DOHH2 (cell line): ENCODE data around the gene FAM184A.

Source experiments
- H3F3A ChIP-seq: fragments of 200-600 bp; sonication (generic), shearing (Covaris generic); 2 replicates; pipeline ENCODE4 v1.6.0; 2016; ENCODE audit warnings: antibody characterized with exemption, mild to moderate bottlenecking; ENCODE audit not compliant: control insufficient read depth, insufficient read depth
- H3K27ac ChIP-seq: fragments of 200-600 bp; sonication (generic); 2 replicates; pipeline ENCODE4 v1.5.1; 2014; ENCODE audit warnings: low read depth, mild to moderate bottlenecking, low read length, moderate library complexity
- H3K27me3 ChIP-seq: fragments of 200-600 bp; sonication (generic); 2 replicates; pipeline ENCODE4 v1.6.1; 2014; ENCODE audit warnings: mild to moderate bottlenecking, low read length, mixed read lengths; ENCODE audit not compliant: control insufficient read depth
- H3K36me3 ChIP-seq: fragments of 200-600 bp; sonication (generic); 2 replicates; pipeline ENCODE4 v1.6.1; 2014; ENCODE audit warnings: mild to moderate bottlenecking, low read length, moderate library complexity, mixed read lengths; ENCODE audit not compliant: control insufficient read depth
- H3K4me1 ChIP-seq: fragments of 200-600 bp; sonication (generic); 2 replicates; pipeline ENCODE4 v1.6.1; 2014; ENCODE audit warnings: mild to moderate bottlenecking, low read length, mixed read lengths; ENCODE audit not compliant: control insufficient read depth
- H3K4me2 ChIP-seq: fragments of 200-600 bp; sonication (generic); 2 replicates; pipeline ENCODE4 v1.6.0; 2014; ENCODE audit warnings: mild to moderate bottlenecking, low read length, moderate library complexity
- H3K4me3 ChIP-seq: fragments of 200-600 bp; sonication (generic); 2 replicates; pipeline ENCODE4 v1.5.1; 2014; ENCODE audit warnings: mild to moderate bottlenecking, low read length, mixed read lengths
- H3K79me2 ChIP-seq: fragments of 200-600 bp; sonication (generic); 2 replicates; pipeline ENCODE4 v1.6.1; 2014; ENCODE audit warnings: mild to moderate bottlenecking, low read length, mixed read lengths; ENCODE audit not compliant: control insufficient read depth
- H3K9me2 ChIP-seq: fragments of 200-600 bp; sonication (generic); replicated peaks from 2 replicates; pipeline ENCODE4 v1.6.1; 2014; ENCODE audit warnings: mild to moderate bottlenecking, low read length, mixed read lengths; ENCODE audit not compliant: control insufficient read depth
- H3K9me3 ChIP-seq: fragments of 200-600 bp; sonication (generic); 2 replicates; pipeline ENCODE4 v1.6.1; 2014; ENCODE audit warnings: antibody characterized with exemption, low read length, mixed read lengths; ENCODE audit not compliant: control insufficient read depth, insufficient read depth
- H4K20me1 ChIP-seq: fragments of 200-600 bp; sonication (generic); 2 replicates; pipeline ENCODE4 v1.6.0; 2014; ENCODE audit warnings: low read depth, mild to moderate bottlenecking, antibody characterized with exemption, low read length, moderate library complexity; ENCODE audit not compliant: control insufficient read depth, insufficient read depth
- CTCF ChIP-seq: fragments of 200-600 bp; sonication (generic); IDR thresholded peaks from one replicate; pipeline ENCODE4 v1.5.1; 2014; ENCODE audit warnings: antibody characterized with exemption, mild to moderate bottlenecking, low read depth, low read length; ENCODE audit not compliant: poor library complexity, severe bottlenecking
- EZH2phosphoT487 ChIP-seq: fragments of 200-600 bp; sonication (generic); IDR thresholded peaks from 2 replicates; pipeline ENCODE4 v1.6.1; 2017; ENCODE audit warnings: borderline replicate concordance, mild to moderate bottlenecking, antibody characterized with exemption, low read length, moderate library complexity, mixed read lengths

The FAM184A gene

GRCh38 chr6:119109654-119110325, 31.3 kb upstream of the FAM184A start:
- Histone ChIP-seq H3K9me3 (no peaks in the 10 kb centered on the region), H3K36me3 (no peaks in the 10 kb centered on the region), H4K20me1 (no peaks in the 10 kb centered on the region), H3F3A (no peaks in the 10 kb centered on the region), H3K4me3 (no peak overlapping the region), H3K27ac (no peak overlapping the region), H3K79me2 (no peaks in the 10 kb centered on the region), H3K27me3 (no peaks in the 10 kb centered on the region), H3K9me2 (no peaks in the 10 kb centered on the region), H3K4me1 (no peaks in the 10 kb centered on the region), H3K4me2 (no peak overlapping the region)
- TF ChIP-seq CTCF (no peak), EZH2phosphoT487 (no peak)

DNA sequence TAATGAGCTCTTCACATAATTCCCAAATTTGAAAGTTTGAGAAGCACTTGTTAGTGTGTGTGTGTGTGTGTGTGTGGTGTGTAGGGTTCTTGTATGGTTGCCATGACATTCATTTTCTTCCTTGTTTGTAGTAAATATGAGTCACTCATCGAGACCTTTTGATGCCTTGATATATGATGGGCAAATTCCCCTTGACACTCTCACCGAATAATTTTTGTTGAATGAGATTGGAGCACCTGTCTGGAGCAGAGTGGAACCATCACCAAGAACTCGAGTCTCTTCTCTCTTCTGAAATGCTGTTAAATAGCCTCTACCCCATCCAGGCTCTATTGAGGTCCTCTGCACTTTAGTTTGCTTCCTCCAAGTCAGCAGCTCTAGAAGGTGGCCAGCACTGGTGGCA, 29.6 kb upstream of the FAM184A start:
- Histone ChIP-seq H3K9me2 (no peaks in the 10 kb centered on the region), H4K20me1 (no peaks in the 10 kb centered on the region), H3K27me3 (no peaks in the 10 kb centered on the region), H3K36me3 (no peaks in the 10 kb centered on the region), H3K4me3 (no peak overlapping the region), H3F3A (no peaks in the 10 kb centered on the region), H3K27ac (no peak overlapping the region), H3K79me2 (no peaks in the 10 kb centered on the region), H3K4me2 (no peak overlapping the region), H3K9me3 (no peaks in the 10 kb centered on the region), H3K4me1 (no peaks in the 10 kb centered on the region)
- TF ChIP-seq CTCF (no peak), EZH2phosphoT487 (no peak)

DNA sequence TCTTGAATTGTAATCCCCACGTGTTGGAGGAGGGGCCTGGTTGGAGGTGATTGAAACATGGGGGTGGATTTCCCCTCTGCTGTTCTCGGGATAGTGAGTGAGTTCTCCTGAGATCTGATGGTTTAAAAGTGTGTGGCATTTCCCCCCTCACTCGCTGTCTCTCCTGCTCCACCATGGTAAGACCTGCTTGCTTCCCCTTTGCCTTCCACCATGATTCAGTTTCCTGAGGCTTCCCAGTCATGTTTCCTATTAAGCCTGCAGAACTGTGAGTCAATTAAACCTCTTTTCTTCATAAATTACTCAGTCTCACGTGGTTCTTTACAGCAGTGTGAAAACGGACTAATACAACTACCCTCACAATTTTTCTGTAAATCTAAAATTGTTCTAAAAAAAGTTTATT, 26.8 kb upstream of the FAM184A start:
- H3K79me2 ChIP-seq: no peaks in the 10 kb centered on the region
- H3K4me2 ChIP-seq: no peak overlapping the region
- no peaks in the 10 kb centered on the region for H3K27me3 ChIP-seq
- no peaks in the 10 kb centered on the region for H3K9me2 ChIP-seq
- H3F3A ChIP-seq: no peaks in the 10 kb centered on the region
- H3K4me3 ChIP-seq: no peak overlapping the region
- H3K36me3 ChIP-seq: no peaks in the 10 kb centered on the region
- no peak overlapping the region for H3K27ac ChIP-seq
- H3K9me3 ChIP-seq: no peaks in the 10 kb centered on the region
- H4K20me1 ChIP-seq: no peaks in the 10 kb centered on the region
- no peaks in the 10 kb centered on the region for H3K4me1 ChIP-seq
- TF ChIP-seq CTCF: no peak
- TF ChIP-seq EZH2phosphoT487: no peak
